Activated CD4-positive, alpha-beta T cell treated with anti-CD3 and anti-CD28 coated beads for 4 hours (primary cell): Measurements from ENCODE around the gene GRIK5.

Experiments used
- DNase-seq, 2 donors: peaks; one replicate each; pipeline ENCODE4 v3.0.0-alpha.2; 2020

The GRIK5 gene

GRCh38 chr19:42095142-42095813 is 25.3 kb upstream of the GRIK5 start:
- no peak for DNase-seq

GRCh38 chr19:42093926-42094325 is 23.9 kb upstream of the GRIK5 start:
- DNase-seq: no peak

- no peak for DNase-seq
Observed at GRCh38 chr19:42093505-42093904, 23.5 kb upstream of the GRIK5 start.

- DNase-seq: peak; percentile 30 to 37
Observed at GRCh38 chr19:42092350-42092749, 22.3 kb upstream of the GRIK5 start.

- DNase-seq: no peak
Observed at GRCh38 chr19:42091742-42092141, 21.7 kb upstream of the GRIK5 start.

GRCh38 chr19:42091300-42091699 is 21.3 kb upstream of the GRIK5 start:
- no peak for DNase-seq

- DNase-seq: no peak
Observed at GRCh38 chr19:42090672-42091071, 20.7 kb upstream of the GRIK5 start.

- no peak for DNase-seq
Observed at GRCh38 chr19:42089772-42090171, 19.8 kb upstream of the GRIK5 start.

- DNase-seq: no peak
Observed at GRCh38 chr19:42089191-42089750, 19.3 kb upstream of the GRIK5 start.

GRCh38 chr19:42088471-42089190 is 18.6 kb upstream of the GRIK5 start:
- no peak for DNase-seq

GRCh38 chr19:42086770-42087550 is 17.0 kb upstream of the GRIK5 start:
- DNase-seq: no peak

- no peak for DNase-seq
Observed at GRCh38 chr19:42086188-42086736, 16.3 kb upstream of the GRIK5 start.

GRCh38 chr19:42083537-42083936 is 13.5 kb upstream of the GRIK5 start:
- no peak for DNase-seq

- DNase-seq: no peak
Observed at GRCh38 chr19:42081584-42082203, 11.7 kb upstream of the GRIK5 start.

GRCh38 chr19:42080764-42081375 is 10.9 kb upstream of the GRIK5 start:
- no peak for DNase-seq

- DNase-seq: no peak
Observed at GRCh38 chr19:42079886-42080763, 10.1 kb upstream of the GRIK5 start.

- DNase-seq: no peak
Observed at GRCh38 chr19:42079276-42079669, 9.3 kb upstream of the GRIK5 start.

- DNase-seq: no peak
Observed at GRCh38 chr19:42078538-42079275, 8.7 kb upstream of the GRIK5 start.

- no peak for DNase-seq
Observed at GRCh38 chr19:42078058-42078457, 8.1 kb upstream of the GRIK5 start.

- DNase-seq: peak; percentile 32 to 53
Observed at GRCh38 chr19:42076380-42076944, 6.5 kb upstream of the GRIK5 start.
